Neural progenitor cell (in vitro differentiated cells): ENCODE results near the gene TFE3. TPM values are rescaled to one million over a fixed set of nuclear protein-coding genes. Genes with fewer than 3 reads are reported as not detected.

ENCODE experiments used
- DNase-seq: peaks from one replicate; pipeline ENCODE4 v3.0.0-alpha.2; 2016; ENCODE audit warnings: low spot score
- H2AFZ ChIP-seq: fragments of 200-600 bp; sonication (generic); replicated peaks from 2 replicates; pipeline ENCODE4 v1.6.1; 2016; ENCODE audit warnings: antibody characterized with exemption
- H3F3A ChIP-seq: fragments of 200-600 bp; sonication (generic); 2 replicates; pipeline ENCODE4 v1.6.1; 2016; ENCODE audit warnings: antibody characterized with exemption, low read depth
- H3K27ac ChIP-seq: fragments of 200-600 bp; sonication (generic); 2 replicates; pipeline ENCODE4 v1.5.1; 2016; ENCODE audit warnings: mild to moderate bottlenecking
- H3K27me3 ChIP-seq: fragments of 200-600 bp; sonication (generic); 2 replicates; pipeline ENCODE4 v1.6.1; 2016; ENCODE audit warnings: mild to moderate bottlenecking, moderate library complexity
- H3K36me3 ChIP-seq: fragments of 200-600 bp; sonication (generic); 2 replicates; pipeline ENCODE4 v1.5.1; 2016
- H3K4me1 ChIP-seq: fragments of 200-600 bp; sonication (generic); 2 replicates; pipeline ENCODE4 v1.6.1; 2016; ENCODE audit warnings: mixed run types
- H3K4me2 ChIP-seq: fragments of 200-600 bp; sonication (generic); 2 replicates; pipeline ENCODE4 v1.6.1; 2016
- H3K4me3 ChIP-seq: fragments of 200-600 bp; sonication (generic); 2 replicates; pipeline ENCODE4 v1.5.1; 2016
- H3K79me2 ChIP-seq: fragments of 200-600 bp; sonication (generic); 2 replicates; pipeline ENCODE4 v1.6.1; 2016; ENCODE audit warnings: low read depth
- H3K9ac ChIP-seq: fragments of 200-600 bp; sonication (generic); 2 replicates; pipeline ENCODE4 v1.6.1; 2016
- H3K9me3 ChIP-seq: fragments of 200-600 bp; sonication (generic); 2 replicates; pipeline ENCODE4 v1.5.1; 2016; ENCODE audit warnings: low read depth
- H4K20me1 ChIP-seq: fragments of 200-600 bp; sonication (generic); 2 replicates; pipeline ENCODE4 v1.6.1; 2016; ENCODE audit warnings: low read depth
- H3K27ac Mint-ChIP-seq: 3 replicates; pipeline ENCODE4 v1.8.0; 2021; ENCODE audit warnings: mixed read lengths
- H3K27me3 Mint-ChIP-seq: 2 replicates; pipeline ENCODE4 v1.8.0; 2022; ENCODE audit warnings: low read depth, mild to moderate bottlenecking, inconsistent platforms, moderate library complexity, mixed read lengths; ENCODE audit not compliant: insufficient read depth
- H3K36me3 Mint-ChIP-seq: 3 replicates; pipeline ENCODE4 v1.8.0; 2021; ENCODE audit warnings: mixed read lengths
- H3K4me1 Mint-ChIP-seq: 3 replicates; pipeline ENCODE4 v1.8.0; 2021; ENCODE audit warnings: mixed read lengths
- H3K4me3 Mint-ChIP-seq: 3 replicates; pipeline ENCODE4 v1.8.0; 2021; ENCODE audit warnings: mild to moderate bottlenecking, moderate library complexity, mixed read lengths
- H3K9me3 Mint-ChIP-seq: 3 replicates; pipeline ENCODE4 v1.8.0; 2020; ENCODE audit warnings: mixed read lengths
- CTCF ChIP-seq: fragments of 200-600 bp; sonication (generic); IDR thresholded peaks from 2 replicates; pipeline ENCODE4 v1.5.1; 2017; ENCODE audit warnings: antibody characterized with exemption, mild to moderate bottlenecking
- EZH2 ChIP-seq: fragments of 200-600 bp; sonication (generic); IDR thresholded peaks from 2 replicates; pipeline ENCODE4 v1.6.1; 2017; ENCODE audit warnings: antibody characterized with exemption, mild to moderate bottlenecking, moderate library complexity
- EZH2phosphoT487 ChIP-seq: fragments of 200-600 bp; sonication (generic); IDR thresholded peaks from 2 replicates; pipeline ENCODE4 v1.6.1; 2017; ENCODE audit warnings: antibody characterized with exemption
- total RNA-seq: library from RNA; depleted of rRNA; stranded (reverse); fragments of >200 nt; gene quantifications from 2 replicates; pipeline ENCODE4 v1.2.3, GENCODE V29; 2015; ENCODE audit warnings: low replicate concordance

The TFE3 gene
- total RNA-seq, 1 donor from 2014 or later, result 7.9 TPM

GRCh38 chrX:49064303-49064702 lies 21.1 kb upstream of the TFE3 start:
- Histone ChIP-seq H3K4me3 (no peak overlapping the region), H3K9me3 (no peaks in the 10 kb centered on the region), H3F3A (no peaks in the 10 kb centered on the region), H2AFZ (no peak overlapping the region), H4K20me1 (no peaks in the 10 kb centered on the region), H3K27ac (no peak overlapping the region), H3K9ac (no peak overlapping the region), H3K36me3 (no peaks in the 10 kb centered on the region), H3K4me2 (no peak overlapping the region), H3K4me1 (no peaks in the 10 kb centered on the region), H3K79me2 (no peaks in the 10 kb centered on the region), H3K27me3 (no peaks in the 10 kb centered on the region)
- TF ChIP-seq EZH2, result no peak
- TF ChIP-seq EZH2phosphoT487, result no peak
- no peak for TF ChIP-seq CTCF
- Mint-ChIP-seq H3K4me3 (no peak overlapping the region), H3K9me3 (peaks cover 16% of the 10 kb centered on the region), H3K36me3 (peaks cover 4% of the 10 kb centered on the region), H3K4me1 (peaks cover 4% of the 10 kb centered on the region), H3K27ac (no peak overlapping the region), H3K27me3 (peaks cover 9% of the 10 kb centered on the region)
- no peak for DNase-seq

DNA sequence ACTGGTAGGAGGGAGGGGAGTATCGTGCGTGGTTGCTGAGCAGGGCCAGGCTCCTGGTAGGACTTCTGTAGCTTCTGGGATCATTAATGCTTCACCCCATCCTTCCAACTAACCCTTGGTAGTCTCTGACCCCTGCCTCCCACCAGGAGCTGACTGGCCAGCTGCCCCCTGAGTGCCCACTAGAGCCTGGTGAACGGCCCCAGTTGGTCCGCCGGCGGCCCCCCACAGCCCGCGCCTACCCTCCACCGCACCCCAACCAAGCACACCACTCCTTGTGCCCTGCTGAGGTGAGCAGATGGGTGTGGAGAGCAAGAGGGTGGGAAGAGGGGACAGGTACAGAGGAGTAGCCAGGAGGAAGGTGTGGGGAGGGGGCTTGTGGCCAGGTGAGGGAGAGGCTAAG lies 20.6 kb upstream of the TFE3 start:
- H2AFZ ChIP-seq, result no peak overlapping the region
- no peaks in the 10 kb centered on the region for H3K36me3 ChIP-seq
- no peak for DNase-seq
- H3K36me3 Mint-ChIP-seq, result peaks cover 4% of the 10 kb centered on the region
- H3K9ac ChIP-seq, result no peak overlapping the region
- TF ChIP-seq EZH2 (no peak), EZH2phosphoT487 (no peak), CTCF (no peak)
- H3K27me3 Mint-ChIP-seq, result peaks cover 9% of the 10 kb centered on the region
- no peaks in the 10 kb centered on the region for H3F3A ChIP-seq
- no peak overlapping the region for H3K27ac ChIP-seq
- no peak overlapping the region for H3K4me2 ChIP-seq
- no peaks in the 10 kb centered on the region for H3K27me3 ChIP-seq
- no peak overlapping the region for H3K4me3 Mint-ChIP-seq
- H3K9me3 ChIP-seq, result no peaks in the 10 kb centered on the region
- H3K4me3 ChIP-seq, result no peak overlapping the region
- H3K79me2 ChIP-seq, result no peaks in the 10 kb centered on the region
- peaks cover 14% of the 10 kb centered on the region for H3K9me3 Mint-ChIP-seq
- H3K4me1 ChIP-seq, result no peaks in the 10 kb centered on the region
- H4K20me1 ChIP-seq, result no peaks in the 10 kb centered on the region
- no peak overlapping the region for H3K27ac Mint-ChIP-seq
- H3K4me1 Mint-ChIP-seq, result peaks cover 4% of the 10 kb centered on the region

GRCh38 chrX:49061916-49062315 lies 18.8 kb upstream of the TFE3 start:
- Histone ChIP-seq H3K4me2 (no peak overlapping the region), H3K9me3 (no peaks in the 10 kb centered on the region), H4K20me1 (no peaks in the 10 kb centered on the region), H3F3A (no peaks in the 10 kb centered on the region), H3K4me3 (no peak overlapping the region), H3K79me2 (no peaks in the 10 kb centered on the region), H3K9ac (no peak overlapping the region), H3K27me3 (no peaks in the 10 kb centered on the region), H2AFZ (no peak overlapping the region), H3K4me1 (no peaks in the 10 kb centered on the region), H3K36me3 (no peaks in the 10 kb centered on the region), H3K27ac (no peak overlapping the region)
- peaks cover 4% of the 10 kb centered on the region for H3K36me3 Mint-ChIP-seq
- no peak for DNase-seq
- H3K9me3 Mint-ChIP-seq, result peaks cover 14% of the 10 kb centered on the region
- no peak overlapping the region for H3K4me3 Mint-ChIP-seq
- H3K27me3 Mint-ChIP-seq, result peaks cover 7% of the 10 kb centered on the region
- H3K4me1 Mint-ChIP-seq, result peaks cover 4% of the 10 kb centered on the region
- TF ChIP-seq EZH2, result no peak
- no peak for TF ChIP-seq EZH2phosphoT487
- no peak for TF ChIP-seq CTCF
- no peak overlapping the region for H3K27ac Mint-ChIP-seq
